Heart right ventricle (tissue), 16 donors: ENCODE data around the gene IBA57. TPM values are rescaled to one million over a fixed set of nuclear protein-coding genes. Genes with fewer than 3 reads are reported as not detected.

Source experiments
- ATAC-seq, 8 donors: fragments of 200-7000 bp; cut with Tn5 transposase; one replicate each; pipeline ENCODE4 v1.9.1; 2020; ENCODE audit warnings: mild to moderate bottlenecking in 8 of 8, moderate library complexity in 8 of 8, moderate number of reproducible peaks in 1 of 8
- DNase-seq, 2 donors: peaks; one replicate each; pipeline ENCODE4 v3.0.0-alpha.2; 2020
- H3K27ac ChIP-seq, 10 donors: fragments of 200-600 bp; sonication (generic) in 2 of 10; one replicate each; pipeline versions ENCODE4 v1.5.0 to v1.8.0; 2020 to 2022; ENCODE audit warnings: mild to moderate bottlenecking in 3 of 10
- H3K27me3 ChIP-seq, 7 donors: fragments of 200-600 bp; one replicate each; pipeline ENCODE4 v1.8.0; 2021 to 2022; ENCODE audit warnings: mild to moderate bottlenecking in 2 of 7
- H3K36me3 ChIP-seq, 9 donors: fragments of 200-600 bp; sonication (generic) in 1 of 9; one replicate each; pipeline versions ENCODE4 v1.5.0 to v1.8.0; 2020 to 2022; ENCODE audit warnings: mild to moderate bottlenecking in 2 of 9
- H3K4me1 ChIP-seq, 9 donors: fragments of 200-600 bp; sonication (generic) in 1 of 9; one replicate each; pipeline versions ENCODE4 v1.5.0 to v1.8.0; 2020 to 2022; ENCODE audit warnings: mild to moderate bottlenecking in 4 of 9
- H3K4me3 ChIP-seq, 10 donors: fragments of 200-600 bp; sonication (generic) in 2 of 10; one replicate each; pipeline versions ENCODE4 v1.5.0 to v1.8.0; 2020 to 2022; ENCODE audit warnings: mild to moderate bottlenecking in 7 of 10, moderate library complexity in 2 of 10
- H3K9me3 ChIP-seq, 11 donors: fragments of 200-600 bp in 10 of 11; sonication (generic) in 2 of 11; one replicate each; pipeline versions ENCODE4 v1.5.0 to v1.8.0; 2013 to 2022; ENCODE audit warnings: mild to moderate bottlenecking in 2 of 11, control low read depth in 1 of 11, moderate library complexity in 1 of 11
- WGBS, 2 donors: extraction: QIAGEN DNeasy Blood & Tissue Kit; methylation state at CpG; one replicate each; pipeline ENCODE4 v1.1.7; 2013; ENCODE audit warnings: inconsistent platforms in 1 of 2; 5-methylcytosine and 5-hydroxymethylcytosine counted together
- intact Hi-C, 10 donors: fragments of 100-400 bp; cut with DNase I; formaldehyde crosslinking; loops; one replicate each; pipeline versions ENCODE4 v1.11.1 to v1.14.2; 2022
- polyA plus RNA-seq, 2 donors: library from polyadenylated mRNA; stranded (reverse); fragments of 200-250 nt; gene quantifications; one replicate each; pipeline ENCODE4 v1.2.3, GENCODE V29; 2013
- total RNA-seq, 10 donors: library from RNA; stranded (reverse); fragmentation: NEBNext Ultra II Directional in 3 of 10; extraction: Animal tissue kit (Norgen Biotek cat#: 25700) in 3 of 10; gene quantifications; one replicate each; pipeline versions ENCODE4 v1.2.1 to v1.2.4, GENCODE V29; 2021 to 2023
- TF ChIP-seq, protein P1 (sequence below), 9 donors: fragments of 200-600 bp; sonication (generic) in 2 of 9; IDR thresholded peaks; one replicate each; pipeline versions ENCODE4 v1.5.0 to v1.8.0; 2021 to 2022; ENCODE audit warnings: antibody characterized with exemption in 9 of 9, mild to moderate bottlenecking in 5 of 9, moderate library complexity in 1 of 9
- donor health status: Arrhythmogenic right ventricular cardiomyopathy.
- donor health status: ischemic (EF 13 %, LVEDD 7.1; RV severe dilation, severe dysfunction).
- donor health status: healthy with polysubstance abuse.
- donor health status: DM: no; HTN: yes; CAD: no.
- donor health status: DM: no; HTN: no; CAD: no.
- donor health status: ischemic (EF 25% LVEDD 6.9; RV normal size, moderate dysfunction).
- donor health status: ischemic (EF 25% LVEDD 5.7; RV mildly dilated, moderate dysfunction).
- donor health status: healthy.
- donor health status: DM: yes; HTN: yes; CAD: no.
- donor health status: Ischemic cardiomyopathy.
- donor health status: ischemic (EF 35%, LVEDD 5.7; RV mildly dilated, moderate dysfunction).
- donor health status: nonischemic (EF 11% LVEDD 7.7; RV severe dilation, severe dysfunction).
- donor health status: DM: yes; HTN: yes; CAD: no.
- donor health status: PGD.
- donor health status: ischemic (EF 29% LVEDD 5.4; RV normal size, mild dysfunction).
- donor health status: nonischemic (EF 23%, LVEDD 6.1; RV moderate dilation, normal function).

Gene IBA57
- total and polyA plus RNA-seq, 12 donors, result 2.8 to 20.3 (median 16.1) TPM

- Histone ChIP-seq H3K9me3 (no peaks in the 10 kb centered on the region), H3K4me3 (peak overlapping the region in 8 of 10 donors; percentile 21 to 49 (median 44)), H3K27ac (peak overlapping the region; percentile 67 to 91 (median 85)), H3K36me3 (peaks cover 0 to 50% (median 5%) of the 10 kb centered on the region in 9 donors), H3K27me3 (no peaks in the 10 kb centered on the region), H3K4me1 (peaks cover 31 to 70% (median 47%) of the 10 kb centered on the region in 9 donors)
- ATAC-seq (peak; percentile 1 to 20 (median 7)), DNase-seq (peak in 1 of 2 donors; percentile 13)
- TF ChIP-seq, protein P1, sequence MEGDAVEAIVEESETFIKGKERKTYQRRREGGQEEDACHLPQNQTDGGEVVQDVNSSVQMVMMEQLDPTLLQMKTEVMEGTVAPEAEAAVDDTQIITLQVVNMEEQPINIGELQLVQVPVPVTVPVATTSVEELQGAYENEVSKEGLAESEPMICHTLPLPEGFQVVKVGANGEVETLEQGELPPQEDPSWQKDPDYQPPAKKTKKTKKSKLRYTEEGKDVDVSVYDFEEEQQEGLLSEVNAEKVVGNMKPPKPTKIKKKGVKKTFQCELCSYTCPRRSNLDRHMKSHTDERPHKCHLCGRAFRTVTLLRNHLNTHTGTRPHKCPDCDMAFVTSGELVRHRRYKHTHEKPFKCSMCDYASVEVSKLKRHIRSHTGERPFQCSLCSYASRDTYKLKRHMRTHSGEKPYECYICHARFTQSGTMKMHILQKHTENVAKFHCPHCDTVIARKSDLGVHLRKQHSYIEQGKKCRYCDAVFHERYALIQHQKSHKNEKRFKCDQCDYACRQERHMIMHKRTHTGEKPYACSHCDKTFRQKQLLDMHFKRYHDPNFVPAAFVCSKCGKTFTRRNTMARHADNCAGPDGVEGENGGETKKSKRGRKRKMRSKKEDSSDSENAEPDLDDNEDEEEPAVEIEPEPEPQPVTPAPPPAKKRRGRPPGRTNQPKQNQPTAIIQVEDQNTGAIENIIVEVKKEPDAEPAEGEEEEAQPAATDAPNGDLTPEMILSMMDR (IDR thresholded peaks at IDR 0.05), result no peak
- 66 to 67% methylated on average over 7 of the region's 7 CpGs for WGBS, 2 donors
- intact Hi-C loops, result no loop called here
Observed at GRCh38 chr1:228150120-228150460, 15.5 kb upstream of the IBA57 start.

DNA sequence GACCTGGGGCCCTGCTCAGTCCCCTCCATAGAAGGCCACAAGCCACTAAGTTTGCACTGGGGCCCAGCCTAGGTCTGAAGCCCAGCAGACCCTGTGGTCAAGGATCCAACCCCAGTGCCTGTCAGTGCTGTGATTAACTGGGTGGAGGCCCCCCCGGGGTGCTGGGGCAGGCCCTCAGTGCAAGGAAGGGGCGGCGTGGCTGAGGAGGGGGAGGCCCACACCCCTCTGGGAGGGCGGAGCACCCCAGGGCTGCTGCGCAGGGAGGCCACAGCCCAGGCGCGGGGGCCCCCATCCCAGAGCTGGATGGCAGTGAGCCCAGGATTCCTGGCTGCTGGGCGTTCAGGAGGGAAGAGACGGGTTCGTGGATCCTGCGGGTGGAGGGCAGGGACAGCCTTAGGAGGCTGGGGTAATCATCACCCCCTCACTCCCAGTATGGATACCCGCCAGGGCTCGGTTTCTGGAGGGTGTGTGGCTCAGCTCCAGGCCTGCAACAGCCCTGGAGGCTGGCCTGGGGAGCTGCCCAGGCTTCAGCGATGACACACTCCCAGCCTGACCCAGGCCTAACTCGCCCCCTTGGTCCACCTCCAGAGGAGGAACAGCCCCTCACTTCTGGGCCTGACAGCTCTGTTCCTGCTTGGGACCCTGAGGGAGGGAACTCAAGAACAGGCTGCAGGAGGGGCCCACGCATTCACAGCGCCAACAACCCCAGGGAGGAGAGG lies 15.0 kb upstream of the IBA57 start:
- DNase-seq, result peak; percentile 64 to 70
- H3K27ac ChIP-seq, result peak overlapping the region; percentile 67 to 91 (median 85)
- 12 to 18% methylated on average over 17 of the region's 17 CpGs for WGBS, 2 donors
- H3K27me3 ChIP-seq, result no peaks in the 10 kb centered on the region
- peaks cover 0 to 45% (median 5%) of the 10 kb centered on the region in 9 donors for H3K36me3 ChIP-seq
- ATAC-seq, result peak; percentile 60 to 71 (median 64)
- intact Hi-C loops, result no loop called here
- no peaks in the 10 kb centered on the region for H3K9me3 ChIP-seq
- H3K4me3 ChIP-seq, result peak overlapping the region in 8 of 10 donors; percentile 21 to 49 (median 44)
- TF ChIP-seq, protein P1 (IDR thresholded peaks at IDR 0.05), result no peak
- peaks cover 31 to 65% (median 44%) of the 10 kb centered on the region in 9 donors for H3K4me1 ChIP-seq

DNA sequence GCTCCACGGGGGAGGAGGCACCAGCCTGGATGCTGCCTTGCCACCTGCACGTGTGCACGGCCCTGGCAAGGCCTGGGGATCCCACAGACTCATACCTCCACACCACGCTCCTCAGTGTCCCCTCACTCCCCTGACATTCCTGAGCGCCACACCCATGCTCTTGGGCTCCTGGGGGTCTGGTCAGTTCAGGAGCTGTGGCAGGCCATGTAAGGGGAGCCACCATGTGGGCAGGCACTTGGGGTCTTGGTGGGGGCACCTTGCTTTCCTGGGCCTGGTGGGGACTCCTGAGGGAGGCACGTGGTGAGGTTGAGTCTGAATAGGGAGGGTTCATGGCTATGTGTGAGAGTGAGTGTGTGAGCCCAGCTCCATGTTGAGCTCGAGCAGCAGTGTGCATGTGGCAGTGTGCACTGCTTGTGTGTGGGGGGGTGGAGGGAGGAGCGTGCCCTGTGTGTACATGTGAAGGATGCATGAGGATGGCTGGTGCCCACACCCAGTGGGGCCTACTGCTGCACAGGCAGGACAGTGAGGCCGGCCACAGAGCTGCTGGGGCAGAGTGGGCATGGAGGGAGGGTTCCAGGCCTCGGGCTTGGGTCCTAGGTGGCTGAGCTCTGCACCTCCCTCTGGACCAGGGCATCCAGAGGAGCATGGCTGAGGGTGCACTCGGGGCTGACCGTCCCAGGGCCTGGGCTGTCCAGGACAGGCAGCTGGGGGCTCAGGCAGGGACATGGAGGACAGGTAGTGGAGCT lies 14.3 kb upstream of the IBA57 start:
- peak in 1 of 2 donors; percentile 19 for DNase-seq
- peaks cover 31 to 63% (median 44%) of the 10 kb centered on the region in 9 donors for H3K4me1 ChIP-seq
- peak overlapping the region in 6 of 10 donors; percentile 21 to 49 (median 47) for H3K4me3 ChIP-seq
- peak overlapping the region in 9 of 10 donors; percentile 67 to 91 (median 86) for H3K27ac ChIP-seq
- H3K27me3 ChIP-seq, result no peaks in the 10 kb centered on the region
- H3K36me3 ChIP-seq, result peaks cover 0 to 37% (median 5%) of the 10 kb centered on the region in 9 donors
- TF ChIP-seq, protein P1 (IDR thresholded peaks at IDR 0.05), result no peak
- ATAC-seq, result peak in 2 of 8 donors; percentile 1 to 2
- intact Hi-C loops, result no loop called here
- H3K9me3 ChIP-seq, result no peaks in the 10 kb centered on the region
- 62 to 66% methylated on average over 12 of the region's 12 CpGs for WGBS, 2 donors

DNA sequence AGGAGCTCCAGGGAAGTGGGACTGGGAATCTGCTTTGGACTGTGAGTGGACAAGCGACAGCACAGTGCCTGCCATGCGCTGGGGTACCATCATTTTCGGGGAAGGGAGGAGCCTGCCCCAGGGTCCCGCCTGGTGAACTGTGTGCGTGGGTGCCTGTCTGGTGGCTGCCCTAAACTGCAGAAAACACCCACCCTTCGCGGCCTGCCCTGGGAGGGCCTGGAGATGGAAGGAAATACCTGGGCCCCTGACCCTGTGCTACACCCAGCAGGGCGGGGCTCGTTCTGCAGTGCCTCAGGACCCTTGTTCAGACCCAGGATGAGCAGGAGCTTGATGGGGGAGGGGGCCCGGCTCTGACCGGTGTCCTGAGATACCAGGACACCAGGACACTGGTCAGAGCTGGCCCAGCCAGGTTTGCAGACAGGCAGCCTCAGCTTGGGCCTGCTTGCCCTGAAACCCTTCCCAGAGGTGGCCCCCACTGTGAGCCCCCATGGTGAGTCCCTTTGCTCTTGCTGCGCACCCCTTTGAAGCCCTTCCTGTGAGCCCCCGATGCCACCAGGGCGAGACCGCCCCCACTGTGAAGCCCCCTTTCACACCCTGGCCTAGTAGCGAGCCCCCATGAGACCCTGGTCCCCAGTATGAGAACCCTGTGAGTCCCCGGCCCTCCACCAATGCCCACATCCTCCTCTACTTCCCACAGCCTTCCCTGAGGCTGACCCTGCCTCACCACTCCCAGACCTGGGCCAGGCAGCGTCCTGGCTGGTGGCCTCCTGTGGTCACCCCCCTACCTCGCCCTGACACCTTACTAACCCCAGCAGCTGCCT lies 13.3 kb upstream of the IBA57 start:
- H3K27me3 ChIP-seq, result no peaks in the 10 kb centered on the region
- WGBS, 2 donors, result 90% methylated on average over 19 of the region's 19 CpGs
- H3K9me3 ChIP-seq, result no peaks in the 10 kb centered on the region
- H3K27ac ChIP-seq, result peak overlapping the region in 3 of 10 donors; percentile 83 to 91 (median 87)
- TF ChIP-seq, protein P1 (IDR thresholded peaks at IDR 0.05), result no peak
- H3K4me3 ChIP-seq, result no peak overlapping the region
- ATAC-seq (no peak), DNase-seq (no peak)
- intact Hi-C loops, result no loop called here
- H3K36me3 ChIP-seq, result peaks cover 0 to 28% (median 3%) of the 10 kb centered on the region in 9 donors
- H3K4me1 ChIP-seq, result peaks cover 31 to 60% (median 44%) of the 10 kb centered on the region in 9 donors
